HCT116 (cell line): ENCODE data around the gene DNAAF8.

Experiments used
- CTCF ChIP-seq, 3 experiments: fragments of 200-600 bp in 1 of 3; sonication (generic) in 1 of 3; IDR thresholded peaks in 2 of 3; conservative IDR thresholded peaks in 1 of 3; 2 replicates each; pipeline ENCODE4 v1.5.1; 2012 to 2017; ENCODE audit warnings: low read depth in 2 of 3, low read length in 2 of 3, antibody characterized with exemption in 1 of 3, borderline replicate concordance in 1 of 3, control low read depth in 1 of 3, mild to moderate bottlenecking in 1 of 3, mixed read lengths in 1 of 3, mixed run types in 1 of 3, moderate library complexity in 1 of 3; ENCODE audit not compliant: insufficient read depth in 1 of 3
- EZH2 ChIP-seq: fragments of 200-600 bp; sonication (generic); IDR thresholded peaks from 2 replicates; pipeline ENCODE4 v1.6.1; 2017; ENCODE audit warnings: antibody characterized with exemption, mixed run types
- EZH2phosphoT487 ChIP-seq: fragments of 200-600 bp; IDR thresholded peaks from 2 replicates; pipeline ENCODE4 v1.6.1; 2018; ENCODE audit warnings: antibody characterized with exemption, borderline replicate concordance
- FOSL1 ChIP-seq: IDR thresholded peaks from 2 replicates; pipeline ENCODE4 v1.6.1; 2012; ENCODE audit warnings: low read depth
- MAX ChIP-seq: IDR thresholded peaks from 2 replicates; pipeline ENCODE4 v1.6.1; 2012
- POLR2A ChIP-seq: IDR thresholded peaks from 2 replicates; pipeline ENCODE4 v1.7.0; 2011; ENCODE audit warnings: borderline replicate concordance; ENCODE audit not compliant: insufficient read depth, insufficient read length; ENCODE audit errors: extremely low read depth
- POLR2AphosphoS5 ChIP-seq: IDR thresholded peaks from 2 replicates; pipeline ENCODE4 v1.6.1; 2011; ENCODE audit warnings: mild to moderate bottlenecking, low read depth, low read length, moderate library complexity
- REST ChIP-seq: IDR thresholded peaks from 2 replicates; pipeline ENCODE4 v1.6.1; 2012; ENCODE audit warnings: low read depth
- SP1 ChIP-seq: IDR thresholded peaks from 2 replicates; pipeline ENCODE4 v1.6.1; 2012; ENCODE audit warnings: low read depth
- YY1 ChIP-seq: IDR thresholded peaks from 2 replicates; pipeline ENCODE4 v1.6.1; 2011; ENCODE audit warnings: low read length, low read depth, moderate library complexity, mild to moderate bottlenecking; ENCODE audit not compliant: insufficient replicate concordance; ENCODE audit errors: extremely low read depth

- TF ChIP-seq EZH2: no peak
- TF ChIP-seq SP1: no peak
- TF ChIP-seq CTCF (IDR thresholded peaks at IDR 0.05 in 2 of 3, conservative IDR thresholded peaks at IDR 0.05 in 1 of 3; ENCODE audit: borderline replicate concordance in 1 of 3, insufficient read depth in 1 of 3, low read depth in 2 of 3, low read length in 2 of 3): no peak
- no peak for TF ChIP-seq FOSL1
- no peak for TF ChIP-seq POLR2A
- no peak for TF ChIP-seq MAX
- no peak for TF ChIP-seq REST
- TF ChIP-seq POLR2AphosphoS5: no peak
- no peak for TF ChIP-seq EZH2phosphoT487
- no peak for TF ChIP-seq YY1
Observed at GRCh38 chr16:4787068-4787467, 52.7 kb downstream of the DNAAF8 start.
